ENCODE results near the gene NRXN2. TPM values are rescaled to one million over a fixed set of nuclear protein-coding genes. Genes with fewer than 3 reads are reported as not detected.

NRXN2 gene
- total and polyA plus RNA-seq, 4 donors = 0.17 to 2.8 (median 1.4) TPM

DNA sequence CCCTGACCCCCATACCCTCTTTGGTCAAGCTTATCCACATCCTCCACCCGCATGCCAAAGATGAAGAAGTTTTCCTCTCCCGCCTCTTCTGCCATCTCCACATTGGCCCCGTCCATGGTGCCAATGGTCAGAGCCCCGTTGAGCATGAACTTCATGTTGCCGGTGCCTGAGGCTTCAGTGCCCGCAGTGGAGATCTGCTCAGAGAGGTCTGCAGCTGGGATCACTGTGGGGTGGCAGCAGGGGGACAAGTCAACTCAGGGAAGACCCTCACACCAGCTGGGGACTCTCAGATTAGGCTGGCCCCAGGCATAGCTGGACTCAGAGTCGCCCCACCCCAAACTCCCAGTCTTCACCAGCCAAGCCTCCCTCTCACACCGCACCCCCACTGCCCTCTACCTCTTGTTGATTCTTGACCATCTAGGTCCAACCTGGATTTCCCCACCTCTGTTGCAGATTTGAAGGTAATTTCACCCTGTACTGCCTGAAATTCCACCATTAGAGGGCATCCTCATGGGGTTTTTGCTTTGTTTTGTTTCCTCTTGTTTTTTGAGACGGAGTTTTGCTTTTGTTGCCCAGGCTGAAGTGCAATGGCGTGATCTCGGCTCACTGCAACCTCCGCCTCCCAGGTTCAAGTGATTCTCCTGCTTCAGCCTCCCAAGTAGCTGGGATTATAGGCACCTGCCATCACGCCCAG, 27.5 kb upstream of the NRXN2 start:
- TF ChIP-seq YY1 (IDR thresholded peaks at IDR 0.05) = no peak
- no peak for TF ChIP-seq HNF4G (IDR thresholded peaks at IDR 0.05)
- TF ChIP-seq TAF1 (conservative IDR thresholded peaks at IDR 0.05) = no peak
- TF ChIP-seq SP1 (IDR thresholded peaks at IDR 0.05) = no peak
- TF ChIP-seq, protein P1, sequence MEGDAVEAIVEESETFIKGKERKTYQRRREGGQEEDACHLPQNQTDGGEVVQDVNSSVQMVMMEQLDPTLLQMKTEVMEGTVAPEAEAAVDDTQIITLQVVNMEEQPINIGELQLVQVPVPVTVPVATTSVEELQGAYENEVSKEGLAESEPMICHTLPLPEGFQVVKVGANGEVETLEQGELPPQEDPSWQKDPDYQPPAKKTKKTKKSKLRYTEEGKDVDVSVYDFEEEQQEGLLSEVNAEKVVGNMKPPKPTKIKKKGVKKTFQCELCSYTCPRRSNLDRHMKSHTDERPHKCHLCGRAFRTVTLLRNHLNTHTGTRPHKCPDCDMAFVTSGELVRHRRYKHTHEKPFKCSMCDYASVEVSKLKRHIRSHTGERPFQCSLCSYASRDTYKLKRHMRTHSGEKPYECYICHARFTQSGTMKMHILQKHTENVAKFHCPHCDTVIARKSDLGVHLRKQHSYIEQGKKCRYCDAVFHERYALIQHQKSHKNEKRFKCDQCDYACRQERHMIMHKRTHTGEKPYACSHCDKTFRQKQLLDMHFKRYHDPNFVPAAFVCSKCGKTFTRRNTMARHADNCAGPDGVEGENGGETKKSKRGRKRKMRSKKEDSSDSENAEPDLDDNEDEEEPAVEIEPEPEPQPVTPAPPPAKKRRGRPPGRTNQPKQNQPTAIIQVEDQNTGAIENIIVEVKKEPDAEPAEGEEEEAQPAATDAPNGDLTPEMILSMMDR (IDR thresholded peaks at IDR 0.05; ENCODE audit: low read depth, low read length, missing input control) = no peak
- no peak for TF ChIP-seq FOXA2 (IDR thresholded peaks at IDR 0.05)
- no peak for TF ChIP-seq RXRA (IDR thresholded peaks at IDR 0.05)
- no peak overlapping the region for H3K9ac ChIP-seq (ENCODE audit: low read depth in 1 of 2, low read length in 2 of 2)
- no peak for DNase-seq (ENCODE audit: low spot score)
- H3K27me3 ChIP-seq (ENCODE audit: control insufficient read depth in 4 of 4, insufficient read depth in 4 of 4, low read length in 3 of 4) = no peaks in the 10 kb centered on the region
- no peak overlapping the region for H3K4me3 ChIP-seq (ENCODE audit: low read depth in 1 of 3, low read length in 3 of 3)
- no peaks in the 10 kb centered on the region for H3K9me3 ChIP-seq (ENCODE audit: control insufficient read depth in 4 of 4, low read length in 3 of 4)
- no peaks in the 10 kb centered on the region for H3K36me3 ChIP-seq (ENCODE audit: control insufficient read depth in 4 of 4, insufficient read depth in 3 of 4, low read depth in 1 of 4, low read length in 3 of 4)
- 94% methylated on average over 13 of the region's 13 CpGs for WGBS
- no peak overlapping the region for H3K27ac ChIP-seq (ENCODE audit: low read depth in 1 of 2, low read length in 2 of 2)
- peaks cover 0 to 2% (median under 1%) of the 10 kb centered on the region in 4 donors for H3K4me1 ChIP-seq (ENCODE audit: control insufficient read depth in 4 of 4, insufficient read depth in 4 of 4, low read length in 3 of 4)

DNA sequence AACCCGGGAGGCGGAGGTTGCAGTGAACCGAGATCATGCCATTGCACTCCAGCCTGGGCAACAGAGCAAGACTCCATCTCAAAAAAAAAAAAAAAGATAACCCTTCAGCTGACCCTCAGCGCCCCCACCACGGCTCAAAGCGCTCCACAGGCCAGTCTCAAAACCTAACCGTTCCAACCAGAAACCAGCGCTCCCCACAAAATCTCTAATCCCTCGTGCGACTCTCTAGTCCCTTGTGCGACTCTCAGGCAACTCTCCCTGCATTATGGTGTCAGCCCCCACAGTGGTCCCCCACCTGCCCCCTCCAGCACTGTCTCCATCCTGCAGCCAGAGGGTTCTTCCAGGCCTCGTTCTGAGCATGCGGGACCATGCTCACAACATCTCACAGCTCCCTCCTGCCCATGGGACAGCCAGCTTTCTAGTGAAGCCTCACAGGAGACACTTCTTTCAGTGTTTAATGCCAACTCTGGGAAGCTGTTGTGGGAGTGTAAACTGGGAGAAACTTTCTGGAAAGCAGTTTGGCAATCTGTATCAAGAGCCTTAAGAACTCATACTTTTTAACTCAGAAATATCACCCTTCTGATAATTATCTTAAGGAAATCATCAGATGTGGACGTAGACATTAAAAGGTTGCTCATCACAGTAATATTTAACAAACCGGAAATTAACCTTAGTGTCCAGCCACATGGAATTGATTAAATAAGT, 25.1 kb upstream of the NRXN2 start:
- no peaks in the 10 kb centered on the region for H3K27me3 ChIP-seq (ENCODE audit: control insufficient read depth in 4 of 4, insufficient read depth in 4 of 4, low read length in 3 of 4)
- peaks cover 6 to 14% (median 13%) of the 10 kb centered on the region in 4 donors for H3K4me1 ChIP-seq (ENCODE audit: control insufficient read depth in 4 of 4, insufficient read depth in 4 of 4, low read length in 3 of 4)
- no peak overlapping the region for H3K9ac ChIP-seq (ENCODE audit: low read depth in 1 of 2, low read length in 2 of 2)
- no peak for DNase-seq (ENCODE audit: low spot score)
- no peak for TF ChIP-seq SP1 (IDR thresholded peaks at IDR 0.05)
- TF ChIP-seq FOXA2 (IDR thresholded peaks at IDR 0.05) = no peak
- no peak for TF ChIP-seq NR2F2 (IDR thresholded peaks at IDR 0.05)
- TF ChIP-seq, protein P2, sequence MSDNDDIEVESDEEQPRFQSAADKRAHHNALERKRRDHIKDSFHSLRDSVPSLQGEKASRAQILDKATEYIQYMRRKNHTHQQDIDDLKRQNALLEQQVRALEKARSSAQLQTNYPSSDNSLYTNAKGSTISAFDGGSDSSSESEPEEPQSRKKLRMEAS (IDR thresholded peaks at IDR 0.05) = no peak
- no peak for TF ChIP-seq FOXA1 (IDR thresholded peaks at IDR 0.05)
- no peak for TF ChIP-seq JUND (IDR thresholded peaks at IDR 0.05)
- TF ChIP-seq, protein P3, sequence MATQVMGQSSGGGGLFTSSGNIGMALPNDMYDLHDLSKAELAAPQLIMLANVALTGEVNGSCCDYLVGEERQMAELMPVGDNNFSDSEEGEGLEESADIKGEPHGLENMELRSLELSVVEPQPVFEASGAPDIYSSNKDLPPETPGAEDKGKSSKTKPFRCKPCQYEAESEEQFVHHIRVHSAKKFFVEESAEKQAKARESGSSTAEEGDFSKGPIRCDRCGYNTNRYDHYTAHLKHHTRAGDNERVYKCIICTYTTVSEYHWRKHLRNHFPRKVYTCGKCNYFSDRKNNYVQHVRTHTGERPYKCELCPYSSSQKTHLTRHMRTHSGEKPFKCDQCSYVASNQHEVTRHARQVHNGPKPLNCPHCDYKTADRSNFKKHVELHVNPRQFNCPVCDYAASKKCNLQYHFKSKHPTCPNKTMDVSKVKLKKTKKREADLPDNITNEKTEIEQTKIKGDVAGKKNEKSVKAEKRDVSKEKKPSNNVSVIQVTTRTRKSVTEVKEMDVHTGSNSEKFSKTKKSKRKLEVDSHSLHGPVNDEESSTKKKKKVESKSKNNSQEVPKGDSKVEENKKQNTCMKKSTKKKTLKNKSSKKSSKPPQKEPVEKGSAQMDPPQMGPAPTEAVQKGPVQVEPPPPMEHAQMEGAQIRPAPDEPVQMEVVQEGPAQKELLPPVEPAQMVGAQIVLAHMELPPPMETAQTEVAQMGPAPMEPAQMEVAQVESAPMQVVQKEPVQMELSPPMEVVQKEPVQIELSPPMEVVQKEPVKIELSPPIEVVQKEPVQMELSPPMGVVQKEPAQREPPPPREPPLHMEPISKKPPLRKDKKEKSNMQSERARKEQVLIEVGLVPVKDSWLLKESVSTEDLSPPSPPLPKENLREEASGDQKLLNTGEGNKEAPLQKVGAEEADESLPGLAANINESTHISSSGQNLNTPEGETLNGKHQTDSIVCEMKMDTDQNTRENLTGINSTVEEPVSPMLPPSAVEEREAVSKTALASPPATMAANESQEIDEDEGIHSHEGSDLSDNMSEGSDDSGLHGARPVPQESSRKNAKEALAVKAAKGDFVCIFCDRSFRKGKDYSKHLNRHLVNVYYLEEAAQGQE (IDR thresholded peaks at IDR 0.05) = no peak
- no peak for TF ChIP-seq EGR1 (IDR thresholded peaks at IDR 0.05; ENCODE audit: low read depth in 2 of 2)
- TF ChIP-seq ZBTB33 (IDR thresholded peaks at IDR 0.05) = no peak
- no peak for TF ChIP-seq GABPA (IDR thresholded peaks at IDR 0.05 in 1 of 2, conservative IDR thresholded peaks at IDR 0.05 in 1 of 2)
- TF ChIP-seq HNF4G (IDR thresholded peaks at IDR 0.05) = no peak
- TF ChIP-seq YY1 (IDR thresholded peaks at IDR 0.05) = no peak
- TF ChIP-seq HNF4A (conservative IDR thresholded peaks at IDR 0.05) = no peak
- H3K9me3 ChIP-seq (ENCODE audit: control insufficient read depth in 4 of 4, low read length in 3 of 4) = no peaks in the 10 kb centered on the region
- no peak overlapping the region for H3K4me3 ChIP-seq (ENCODE audit: low read depth in 1 of 3, low read length in 3 of 3)
- WGBS = 92% methylated on average over 15 of the region's 15 CpGs
- no peaks in the 10 kb centered on the region for H3K36me3 ChIP-seq (ENCODE audit: control insufficient read depth in 4 of 4, insufficient read depth in 3 of 4, low read depth in 1 of 4, low read length in 3 of 4)
- no peak overlapping the region for H3K27ac ChIP-seq (ENCODE audit: low read depth in 1 of 2, low read length in 2 of 2)

Measured in liver (tissue), 9 donors.